ENCODE results near the gene DDX49. TPM values are rescaled to one million over a fixed set of nuclear protein-coding genes. Genes with fewer than 3 reads are reported as not detected.
"Not testable (repeated sequence)": the region's sequence is repeated elsewhere in the genome, so short reads cannot be mapped to it uniquely, and the experiment has no call there.

Gene DDX49
- total RNA-seq, 1 donor from 2014 or later: 94.9 TPM

GRCh38 chr19:18900700-18901481 lies 18.6 kb upstream of the DDX49 start:
- H3K9me3 Mint-ChIP-seq: no peaks in the 10 kb centered on the region
- intact Hi-C loops (cut with micrococcal nuclease): no loop called here
- H3K27me3 Mint-ChIP-seq: peaks cover 13% of the 10 kb centered on the region
- H3K4me1 Mint-ChIP-seq: peaks cover 2% of the 10 kb centered on the region
- DNase-seq: no peak
- H3K36me3 Mint-ChIP-seq (ENCODE audit: low read depth): peaks cover 23% of the 10 kb centered on the region
- H3K4me3 Mint-ChIP-seq: no peak overlapping the region
- H3K27ac Mint-ChIP-seq: no peak overlapping the region

DNA sequence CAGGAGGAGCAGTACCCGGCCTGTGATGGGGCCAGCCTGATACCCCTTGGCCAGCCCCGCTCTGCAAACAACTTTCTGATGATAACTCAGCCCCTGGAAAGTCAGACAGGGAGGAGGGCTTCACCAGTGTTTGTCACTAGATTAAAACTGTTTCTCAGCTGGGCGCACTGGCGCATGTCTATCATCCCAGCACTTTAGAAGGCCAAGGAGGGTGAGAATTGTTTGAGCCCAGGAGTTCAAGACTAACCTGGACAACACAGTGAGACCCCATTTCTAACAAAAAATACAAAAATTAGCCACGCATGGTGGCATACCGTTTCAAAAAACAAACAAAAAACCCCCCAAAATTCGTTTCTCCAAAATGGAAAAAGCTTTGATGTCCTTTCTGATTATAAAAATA lies 18.0 kb upstream of the DDX49 start:
- Mint-ChIP-seq H3K27me3 (peaks cover 12% of the 10 kb centered on the region), H3K9me3 (no peaks in the 10 kb centered on the region), H3K27ac (no peak overlapping the region), H3K4me1 (peaks cover under 1% of the 10 kb centered on the region), H3K4me3 (no peak overlapping the region), H3K36me3 (ENCODE audit: low read depth) (peaks cover 26% of the 10 kb centered on the region)
- no peak for DNase-seq
- intact Hi-C loops (cut with micrococcal nuclease): no loop called here

DNA sequence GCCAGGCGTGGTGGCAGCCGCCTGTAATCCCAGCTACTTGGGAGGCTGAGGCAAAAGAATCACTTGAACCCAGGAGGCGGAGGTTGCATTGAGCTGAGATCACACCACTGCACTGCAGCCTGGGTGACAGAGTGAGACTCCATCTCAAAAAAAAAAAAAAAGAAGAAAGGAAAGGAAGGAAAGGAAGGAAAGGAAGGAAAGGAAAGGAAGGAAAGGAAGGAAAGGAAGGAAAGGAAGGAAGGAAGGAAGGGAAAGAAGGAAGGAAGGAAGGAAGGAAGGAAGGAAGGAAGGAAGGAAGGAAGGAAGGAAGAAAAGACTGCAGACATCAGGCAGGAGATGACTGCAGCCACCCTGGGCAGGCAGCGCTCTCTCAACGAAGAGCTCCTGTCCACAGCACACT lies 17.0 kb upstream of the DDX49 start:
- H3K27ac Mint-ChIP-seq; intact Hi-C loops (cut with micrococcal nuclease); H3K9me3 Mint-ChIP-seq; DNase-seq; H3K27me3 Mint-ChIP-seq; H3K4me3 Mint-ChIP-seq; H3K4me1 Mint-ChIP-seq: not testable (repeated sequence)
- H3K36me3 Mint-ChIP-seq (ENCODE audit: low read depth): peaks cover 26% of the 10 kb centered on the region

DNA sequence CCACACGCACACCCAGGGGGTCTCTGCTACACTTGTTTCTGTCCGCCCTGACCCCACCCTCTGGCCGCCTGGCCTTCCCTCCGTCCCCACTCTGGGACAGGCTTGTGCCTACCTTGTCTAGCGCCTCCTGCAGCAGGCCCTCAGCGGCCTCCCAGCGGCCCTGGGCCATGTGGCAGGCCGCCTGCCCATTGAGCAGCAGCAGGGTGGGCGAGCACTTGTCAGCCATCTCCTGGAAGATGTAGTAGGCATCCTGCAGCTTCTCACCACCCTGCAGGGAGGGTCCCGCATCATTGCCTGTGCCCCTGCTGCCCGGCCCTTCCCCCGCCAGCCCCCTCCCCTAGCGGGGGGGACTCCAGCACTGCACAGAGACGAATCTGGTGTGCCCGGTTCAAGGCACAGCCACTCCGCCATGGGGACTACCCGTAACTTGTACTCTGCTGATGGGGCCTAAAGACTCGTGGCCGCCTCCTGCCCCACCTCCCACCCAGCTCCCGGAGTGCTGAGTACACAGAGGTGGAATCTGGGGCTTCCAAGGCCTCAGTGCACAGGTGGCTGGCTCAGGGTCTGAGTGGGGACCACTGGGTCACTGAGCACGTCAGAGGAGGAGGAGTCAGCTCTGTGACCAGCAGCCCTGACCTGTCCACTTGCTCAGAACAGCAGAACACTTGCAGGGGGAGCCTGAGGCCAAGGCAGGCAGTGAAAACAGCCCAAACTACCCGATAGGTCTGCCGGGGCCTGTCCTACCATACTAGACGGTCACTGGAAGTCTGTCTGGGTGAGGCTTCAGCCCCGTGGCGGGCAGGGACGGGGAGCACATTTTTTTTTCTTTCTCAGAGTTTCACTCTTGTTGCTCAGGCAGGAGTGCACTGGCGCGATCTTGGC lies 16.1 kb upstream of the DDX49 start:
- Mint-ChIP-seq H3K36me3 (ENCODE audit: low read depth) (peaks cover 26% of the 10 kb centered on the region), H3K27me3 (no peaks in the 10 kb centered on the region), H3K9me3 (no peaks in the 10 kb centered on the region), H3K4me1 (no peaks in the 10 kb centered on the region), H3K27ac (no peak overlapping the region), H3K4me3 (no peak overlapping the region)
- intact Hi-C loops (cut with micrococcal nuclease): no loop called here
- DNase-seq: no peak

DNA sequence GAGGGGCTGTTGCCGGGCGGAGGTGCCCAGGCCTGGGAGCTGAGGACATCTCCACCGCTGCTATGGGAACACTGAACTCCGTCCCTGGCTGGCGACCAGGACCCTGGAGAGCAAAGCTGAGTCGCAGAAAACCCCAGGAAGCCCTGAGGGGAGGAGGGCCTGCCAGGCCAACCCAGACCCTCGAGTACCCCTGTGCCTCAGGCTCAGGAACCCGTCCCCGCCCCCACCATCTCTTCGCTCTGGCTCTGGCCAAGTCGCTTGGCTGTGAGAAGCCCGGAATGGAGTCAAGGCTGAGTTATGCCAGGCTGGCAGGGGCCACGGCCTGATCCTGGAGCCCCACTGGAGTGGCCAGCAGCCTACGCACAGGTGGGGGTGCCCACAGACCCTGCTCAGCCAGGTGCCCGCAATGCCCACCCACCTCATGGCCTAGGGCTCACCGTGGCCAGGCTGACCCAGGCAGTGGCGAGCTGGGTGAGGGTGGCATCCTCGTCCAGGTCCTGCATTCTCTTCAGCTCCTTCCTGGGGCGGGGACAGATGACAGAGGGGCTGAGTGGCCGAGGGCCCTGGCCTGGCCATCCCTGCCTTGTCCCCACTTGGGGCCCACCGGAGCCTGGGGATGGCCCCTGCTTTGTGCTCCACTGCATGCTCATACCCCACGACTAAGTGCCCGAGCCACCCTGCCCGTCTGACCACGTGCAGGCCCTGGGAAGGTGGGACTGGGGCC lies 15.0 kb upstream of the DDX49 start:
- no peaks in the 10 kb centered on the region for H3K27me3 Mint-ChIP-seq
- H3K4me1 Mint-ChIP-seq: no peaks in the 10 kb centered on the region
- no peak overlapping the region for H3K27ac Mint-ChIP-seq
- intact Hi-C loops (cut with micrococcal nuclease): no loop called here
- no peak overlapping the region for H3K4me3 Mint-ChIP-seq
- peaks cover 25% of the 10 kb centered on the region for H3K36me3 Mint-ChIP-seq (ENCODE audit: low read depth)
- no peak for DNase-seq
- no peaks in the 10 kb centered on the region for H3K9me3 Mint-ChIP-seq

GRCh38 chr19:18905058-18905456 lies 14.5 kb upstream of the DDX49 start:
- no peaks in the 10 kb centered on the region for H3K9me3 Mint-ChIP-seq
- no peak overlapping the region for H3K4me3 Mint-ChIP-seq
- H3K36me3 Mint-ChIP-seq (ENCODE audit: low read depth): peaks cover 25% of the 10 kb centered on the region
- DNase-seq: no peak
- no peaks in the 10 kb centered on the region for H3K27me3 Mint-ChIP-seq
- intact Hi-C loops (cut with micrococcal nuclease): no loop called here
- H3K4me1 Mint-ChIP-seq: no peaks in the 10 kb centered on the region
- H3K27ac Mint-ChIP-seq: no peak overlapping the region

GRCh38 chr19:18905513-18906236 lies 13.8 kb upstream of the DDX49 start:
- intact Hi-C loops (cut with micrococcal nuclease): no loop called here
- Mint-ChIP-seq H3K4me1 (no peaks in the 10 kb centered on the region), H3K4me3 (no peak overlapping the region), H3K27ac (no peak overlapping the region), H3K27me3 (no peaks in the 10 kb centered on the region), H3K36me3 (ENCODE audit: low read depth) (peaks cover 24% of the 10 kb centered on the region), H3K9me3 (no peaks in the 10 kb centered on the region)
- DNase-seq: no peak

GRCh38 chr19:18906605-18907519 lies 12.7 kb upstream of the DDX49 start:
- H3K4me1 Mint-ChIP-seq: no peaks in the 10 kb centered on the region
- H3K36me3 Mint-ChIP-seq (ENCODE audit: low read depth): peaks cover 21% of the 10 kb centered on the region
- H3K27me3 Mint-ChIP-seq: no peaks in the 10 kb centered on the region
- DNase-seq: no peak
- intact Hi-C loops (cut with micrococcal nuclease): no loop called here
- no peaks in the 10 kb centered on the region for H3K9me3 Mint-ChIP-seq
- H3K4me3 Mint-ChIP-seq: no peak overlapping the region
- H3K27ac Mint-ChIP-seq: no peak overlapping the region

- Mint-ChIP-seq H3K27me3 (no peaks in the 10 kb centered on the region), H3K4me1 (peaks cover 5% of the 10 kb centered on the region), H3K4me3 (no peak overlapping the region), H3K9me3 (no peaks in the 10 kb centered on the region), H3K27ac (no peak overlapping the region), H3K36me3 (ENCODE audit: low read depth) (peaks cover 28% of the 10 kb centered on the region)
- intact Hi-C loops (cut with micrococcal nuclease): no loop called here
- no peak for DNase-seq
Observed at GRCh38 chr19:18908917-18909619, 10.4 kb upstream of the DDX49 start.

DNA sequence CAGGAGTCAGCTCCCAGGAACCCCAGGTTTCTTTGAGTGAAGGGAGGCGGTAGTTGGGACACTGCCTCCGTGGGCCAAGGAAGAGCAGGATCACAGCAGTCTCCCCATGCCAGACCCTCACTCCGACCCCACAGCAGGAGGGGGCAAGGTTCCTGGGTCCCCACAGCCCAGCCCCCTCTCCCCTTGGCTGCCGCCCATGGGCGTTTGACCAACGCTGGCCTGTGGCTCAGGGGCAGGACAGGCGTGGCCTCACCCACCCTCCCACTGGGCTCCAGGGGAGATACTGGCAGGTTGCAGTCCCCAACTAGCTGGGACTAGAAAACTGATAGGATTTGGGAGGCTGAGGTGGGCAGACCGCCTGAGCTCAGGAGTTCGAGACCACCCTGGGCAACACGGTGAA lies 9.5 kb upstream of the DDX49 start:
- Mint-ChIP-seq H3K27ac (no peak overlapping the region), H3K4me3 (no peak overlapping the region), H3K4me1 (peaks cover 5% of the 10 kb centered on the region), H3K27me3 (no peaks in the 10 kb centered on the region), H3K36me3 (ENCODE audit: low read depth) (peaks cover 30% of the 10 kb centered on the region), H3K9me3 (no peaks in the 10 kb centered on the region)
- DNase-seq: no peak
- intact Hi-C loops (cut with micrococcal nuclease): no loop called here

DNA sequence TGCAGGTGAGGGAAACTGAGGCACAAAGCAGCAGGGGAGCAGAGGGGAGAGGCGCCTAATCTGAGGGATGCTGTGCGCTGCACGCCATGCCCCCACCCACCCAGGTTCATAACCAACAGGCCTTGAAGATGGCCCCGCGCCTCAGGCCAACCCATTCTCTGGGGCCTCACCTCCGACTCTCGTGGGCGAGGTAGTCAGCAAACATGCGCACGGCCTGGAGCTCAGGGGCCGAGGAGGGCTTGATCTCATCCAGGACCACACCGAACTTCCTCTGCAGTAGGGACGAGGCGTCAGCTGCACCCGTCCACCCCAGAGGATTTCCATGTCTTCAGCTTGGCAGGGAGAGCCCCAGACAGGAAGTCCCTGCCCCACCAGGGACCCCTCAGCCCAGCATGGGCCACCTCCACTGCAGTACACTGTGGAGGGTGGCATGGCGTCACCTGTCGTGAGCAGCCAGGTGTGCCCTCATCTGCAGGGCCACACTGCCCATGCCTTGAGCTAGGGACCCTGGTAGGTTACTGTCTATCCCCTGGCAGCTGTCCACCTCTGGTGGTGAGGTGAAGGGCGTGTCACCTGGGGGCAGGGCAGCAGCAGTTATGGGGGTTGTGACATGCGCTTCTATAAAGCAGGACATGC lies 8.6 kb upstream of the DDX49 start:
- Mint-ChIP-seq H3K27ac (no peak overlapping the region), H3K4me1 (peaks cover 8% of the 10 kb centered on the region), H3K27me3 (no peaks in the 10 kb centered on the region), H3K36me3 (ENCODE audit: low read depth) (peaks cover 33% of the 10 kb centered on the region), H3K9me3 (no peaks in the 10 kb centered on the region), H3K4me3 (no peak overlapping the region)
- intact Hi-C loops (cut with micrococcal nuclease): no loop called here
- no peak for DNase-seq

- no peak overlapping the region for H3K4me3 Mint-ChIP-seq
- no peak overlapping the region for H3K27ac Mint-ChIP-seq
- H3K27me3 Mint-ChIP-seq: no peaks in the 10 kb centered on the region
- no peaks in the 10 kb centered on the region for H3K9me3 Mint-ChIP-seq
- no peak for DNase-seq
- H3K4me1 Mint-ChIP-seq: peaks cover 17% of the 10 kb centered on the region
- H3K36me3 Mint-ChIP-seq (ENCODE audit: low read depth): peaks cover 37% of the 10 kb centered on the region
- intact Hi-C loops (cut with micrococcal nuclease): no loop called here
Observed at GRCh38 chr19:18912933-18913332, 6.6 kb upstream of the DDX49 start.
